ENCODE results near the gene TCF12.
"Not testable (repeated sequence)": the region's sequence is repeated elsewhere in the genome, so short reads cannot be mapped to it uniquely, and the experiment has no call there.

TCF12 gene

DNA sequence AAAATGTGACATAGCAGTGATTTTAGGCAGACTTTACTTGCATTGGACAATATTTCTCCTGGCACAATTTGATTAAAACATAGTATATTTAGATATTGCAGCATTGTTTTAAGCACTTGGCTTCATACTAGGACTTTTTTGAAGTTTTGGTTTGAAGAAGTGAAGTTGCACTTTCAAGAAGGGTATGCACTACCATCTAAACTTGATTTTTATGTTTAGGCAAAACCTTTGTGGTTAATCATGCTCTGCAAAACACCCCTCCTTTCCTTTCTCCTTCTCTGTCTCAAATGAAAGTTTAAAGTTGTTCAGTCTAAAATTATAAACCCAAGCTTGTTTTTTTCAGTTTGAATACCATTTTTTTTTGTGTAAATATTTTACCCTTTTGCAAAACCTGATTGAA is 173.8 kb downstream of the TCF12 start:
- DNase-seq (ENCODE audit: low read depth in 2 of 2) = no peak

DNA sequence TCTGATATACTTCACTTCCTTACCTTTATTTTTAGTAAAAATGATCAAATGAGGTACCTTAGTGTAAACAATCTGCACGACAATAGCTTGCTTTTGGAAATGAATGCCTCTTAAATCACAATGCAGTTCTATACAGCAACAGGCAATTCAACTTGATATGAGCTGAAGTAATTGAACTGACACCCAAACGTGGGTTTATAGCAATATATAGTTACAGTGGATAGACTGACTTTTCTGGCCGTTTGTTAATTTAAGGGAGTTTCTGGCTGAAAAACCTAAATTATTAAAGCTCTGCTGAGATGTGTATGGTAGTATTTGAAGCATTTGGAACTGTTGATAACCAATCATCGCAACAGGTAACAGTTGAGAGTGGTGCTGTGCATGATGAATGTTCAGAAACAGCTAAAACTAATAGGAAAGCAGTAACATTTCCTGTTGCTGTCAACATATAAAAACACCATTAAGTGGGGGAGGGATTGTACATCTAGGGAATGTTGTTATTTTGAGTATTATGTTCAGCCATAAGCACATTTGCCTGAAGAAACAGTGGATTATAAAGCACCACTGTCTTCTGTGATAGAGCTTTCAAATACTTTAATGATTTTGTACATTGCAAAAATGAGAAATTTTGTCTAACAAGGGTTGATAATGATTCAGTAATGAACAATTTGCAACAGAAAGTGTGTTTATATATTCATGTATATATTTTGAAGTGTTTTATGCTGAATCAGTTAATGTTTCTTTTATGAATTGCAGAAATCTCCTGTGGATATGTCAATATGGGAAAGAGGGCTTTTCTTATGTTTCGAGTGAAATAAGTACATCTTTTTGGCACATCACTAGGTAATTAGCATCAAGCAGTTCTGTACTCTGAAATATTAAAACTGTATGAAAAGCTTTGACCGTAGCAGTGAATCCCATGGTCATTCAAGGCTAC is 176.1 kb downstream of the TCF12 start:
- no peak for DNase-seq (ENCODE audit: low read depth in 2 of 2)

DNA sequence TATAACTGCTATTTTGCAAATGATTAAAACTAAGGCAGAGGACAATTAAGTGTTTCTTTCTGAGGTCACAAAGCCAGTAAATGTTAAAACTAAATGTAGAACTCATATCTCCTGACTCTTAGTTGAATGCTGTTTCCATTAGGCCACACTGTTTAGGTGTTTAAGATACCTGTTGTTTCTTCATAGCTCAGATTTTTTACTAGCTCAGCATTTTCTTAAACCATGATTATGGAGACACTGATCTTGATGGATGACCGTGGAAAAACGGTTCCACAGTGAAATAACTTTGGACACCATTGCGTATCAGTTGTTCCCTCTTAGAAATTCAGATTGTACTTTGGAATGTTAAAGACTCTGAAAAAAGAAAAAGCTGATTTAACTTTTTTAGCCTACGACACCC is 177.5 kb downstream of the TCF12 start:
- DNase-seq (ENCODE audit: low read depth in 2 of 2) = no peak

DNA sequence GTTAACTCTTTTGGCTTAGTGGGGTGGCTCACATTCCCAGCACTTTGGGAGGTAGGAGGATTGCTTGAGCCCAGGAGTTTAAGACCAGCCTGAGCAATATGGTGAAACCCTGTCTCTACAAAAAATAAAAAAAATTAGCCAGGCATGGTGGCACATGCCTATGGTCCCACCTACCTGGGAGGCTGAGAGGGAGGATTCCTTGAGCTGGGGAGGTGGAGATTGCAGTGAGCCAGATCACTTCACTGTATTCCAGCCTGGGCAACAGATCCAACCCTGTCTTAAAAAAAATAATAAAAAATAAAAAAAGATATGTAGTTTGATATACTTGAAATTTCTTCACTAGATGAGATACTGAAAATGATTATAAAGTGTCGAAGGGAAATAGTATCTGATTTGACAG is 178.8 kb downstream of the TCF12 start:
- DNase-seq (ENCODE audit: low read depth in 2 of 2) = no peak

DNA sequence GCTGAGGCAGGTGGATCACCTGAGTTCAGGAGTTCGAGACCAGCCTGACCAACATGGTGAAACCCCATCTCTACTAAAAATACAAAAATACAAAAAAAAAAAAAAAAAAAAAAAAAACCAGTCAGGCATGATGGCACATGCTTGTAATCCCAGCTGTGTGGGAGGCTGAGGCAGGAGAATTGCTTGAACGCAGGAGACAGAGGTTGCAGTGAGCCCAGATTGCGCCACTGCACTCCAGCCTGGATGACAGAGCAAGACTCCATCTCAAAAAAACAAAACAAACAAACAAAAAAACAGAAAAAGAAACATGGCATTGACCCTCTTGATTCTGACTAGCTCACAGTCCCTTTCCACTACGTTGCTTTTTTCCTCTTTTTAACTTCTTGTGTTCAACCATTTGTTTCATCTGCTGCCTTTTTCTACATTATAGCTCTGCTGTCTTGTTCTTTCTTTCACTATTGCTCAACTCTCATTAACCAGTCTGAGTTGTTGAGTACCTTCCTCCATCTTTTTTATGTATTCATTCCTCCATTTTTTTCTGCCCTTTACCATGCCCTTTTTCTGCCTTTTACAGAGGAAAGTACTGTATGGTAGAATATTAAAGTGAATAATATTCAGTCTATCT is 179.6 kb downstream of the TCF12 start:
- DNase-seq (ENCODE audit: low read depth in 2 of 2) = not testable (repeated sequence)

DNA sequence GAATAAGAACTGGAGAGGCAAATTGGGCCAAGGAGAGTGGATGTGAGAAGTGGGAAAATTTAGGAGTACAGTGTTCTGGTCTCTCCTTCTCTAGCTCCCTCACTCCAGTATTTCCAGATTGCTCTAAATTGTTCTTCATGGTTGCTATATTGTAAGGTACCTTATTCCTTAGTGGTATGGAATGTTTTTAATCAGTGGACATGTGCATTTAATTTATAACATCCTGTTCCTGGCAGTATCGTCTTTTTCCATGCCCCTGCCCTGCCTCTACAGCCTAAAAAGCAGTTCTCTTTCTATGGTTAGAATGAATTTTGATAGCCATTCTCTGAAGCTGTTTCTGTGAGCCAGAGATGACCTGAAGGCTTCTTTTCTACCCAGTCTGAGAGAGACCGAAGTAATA is 180.5 kb downstream of the TCF12 start:
- DNase-seq (ENCODE audit: low read depth in 2 of 2) = no peak

DNA sequence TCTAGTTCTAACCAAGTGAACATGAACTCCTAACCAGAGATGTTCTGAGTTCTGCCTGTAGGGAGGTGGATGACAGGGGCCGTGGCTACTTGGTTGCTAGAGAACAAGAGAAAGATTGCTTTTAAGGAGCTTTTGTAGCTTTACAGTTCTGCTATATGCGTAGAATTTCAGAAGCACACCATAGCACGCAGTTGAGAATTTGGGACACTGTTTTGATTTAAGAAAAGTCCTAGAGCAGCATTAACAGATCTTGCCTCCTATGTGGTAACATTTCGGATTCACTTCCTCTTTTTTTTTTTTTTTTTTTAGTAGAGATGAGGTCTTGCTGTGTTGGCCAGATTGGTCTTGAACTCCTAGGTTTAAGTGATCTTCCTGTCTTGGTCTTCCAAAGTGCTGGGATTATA is 181.7 kb downstream of the TCF12 start:
- DNase-seq (ENCODE audit: low read depth in 2 of 2) = no peak

DNA sequence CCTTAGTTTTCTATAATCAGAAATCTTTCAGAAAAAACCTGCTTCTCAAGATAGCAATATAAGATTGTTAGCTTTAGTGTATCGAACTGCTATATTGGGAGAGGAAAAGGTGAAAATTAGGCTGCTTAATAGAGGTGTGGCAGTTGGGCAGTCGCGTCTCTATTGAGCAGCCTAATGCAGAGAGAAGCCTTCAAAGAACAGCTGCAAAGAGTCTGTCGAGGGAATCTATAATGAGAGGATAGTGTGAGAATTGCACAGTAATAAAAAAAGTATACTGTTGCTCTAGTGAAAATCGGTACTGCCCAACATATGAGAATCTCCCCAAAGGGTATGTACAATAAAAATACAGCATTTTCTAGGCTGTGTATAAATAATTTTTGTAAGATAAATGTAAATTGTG is 184.4 kb downstream of the TCF12 start:
- DNase-seq (ENCODE audit: low read depth in 2 of 2) = no peak

DNA sequence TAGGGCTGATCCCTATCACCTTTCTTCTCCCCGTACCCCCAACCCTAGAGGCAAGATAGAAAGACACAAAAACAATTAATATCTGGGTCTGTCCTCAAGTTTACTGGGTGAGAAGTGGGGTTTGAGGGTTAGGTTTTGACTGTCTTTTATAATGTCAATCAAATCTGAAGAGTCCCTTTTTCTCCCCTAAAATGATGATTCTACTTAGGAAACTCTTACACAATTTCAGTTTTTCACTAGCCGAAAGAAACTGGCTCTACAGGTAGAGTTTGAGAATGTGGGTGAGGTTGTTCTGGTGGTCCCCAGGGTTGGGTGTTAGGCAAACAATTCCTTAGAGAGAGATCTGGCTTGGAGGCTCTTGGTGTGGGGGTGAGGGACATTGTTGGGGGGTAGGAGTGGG is 189.9 kb downstream of the TCF12 start:
- no peak for DNase-seq (ENCODE audit: low read depth in 2 of 2)

DNA sequence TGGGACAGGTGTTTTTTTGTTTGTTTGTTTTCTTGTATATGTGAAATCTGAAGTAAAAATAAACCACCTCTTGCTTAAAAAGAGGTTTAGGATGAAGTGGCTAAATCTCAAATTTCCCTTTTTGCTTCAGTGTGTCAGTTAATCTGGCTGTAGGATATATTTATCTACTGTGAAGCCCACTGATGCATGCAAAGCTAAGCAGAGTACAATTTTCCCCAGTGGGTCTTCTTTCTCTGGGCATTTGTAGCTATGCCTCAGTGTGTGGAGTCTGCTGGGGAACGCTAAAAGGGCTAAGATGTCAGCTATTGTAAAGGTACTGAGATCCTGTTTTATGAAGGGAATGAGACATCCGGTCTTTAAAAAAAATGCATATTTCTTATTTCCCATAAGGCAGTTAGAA is 190.6 kb downstream of the TCF12 start:
- no peak for DNase-seq (ENCODE audit: low read depth in 2 of 2)

DNA sequence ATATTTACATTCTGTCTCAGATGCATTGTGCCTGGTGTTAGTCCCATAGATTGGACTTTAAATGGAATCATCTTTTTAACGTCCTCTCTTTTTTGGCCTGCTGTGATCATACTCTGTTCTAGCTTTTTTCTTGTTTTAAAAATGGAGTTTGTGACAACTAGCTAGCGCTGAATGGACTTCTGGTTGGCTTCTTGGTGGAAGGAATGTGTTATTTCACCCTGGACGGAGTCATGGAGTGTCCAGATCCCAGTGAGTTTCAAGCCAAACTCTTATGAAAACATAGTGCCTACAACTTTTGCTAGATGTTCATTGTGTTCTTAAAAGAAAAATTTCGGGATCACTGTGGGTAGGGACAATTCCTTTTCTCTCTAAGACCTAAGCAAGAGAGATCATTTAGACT is 192.6 kb downstream of the TCF12 start:
- no peak for DNase-seq (ENCODE audit: low read depth in 2 of 2)

DNA sequence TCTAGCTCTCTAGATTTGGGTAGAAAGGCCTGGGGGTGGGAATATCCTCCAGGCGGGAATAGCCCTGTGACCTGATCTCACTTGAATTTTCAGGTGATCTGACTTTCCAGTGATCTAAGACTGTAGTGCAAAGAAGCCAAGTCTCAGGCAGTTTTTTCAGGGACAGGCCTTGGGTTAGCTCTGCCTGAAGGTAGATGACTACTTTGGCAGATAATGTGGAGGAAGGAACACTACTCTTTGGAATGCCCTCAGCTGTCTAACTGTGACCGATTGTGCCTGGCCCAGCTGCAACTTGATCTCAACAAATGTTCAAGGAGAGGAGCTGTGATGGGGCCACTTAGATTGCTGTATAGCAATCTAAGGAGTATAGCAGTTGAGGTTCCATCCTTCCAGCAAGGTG is 193.7 kb downstream of the TCF12 start:
- DNase-seq (ENCODE audit: low read depth in 2 of 2) = no peak

DNA sequence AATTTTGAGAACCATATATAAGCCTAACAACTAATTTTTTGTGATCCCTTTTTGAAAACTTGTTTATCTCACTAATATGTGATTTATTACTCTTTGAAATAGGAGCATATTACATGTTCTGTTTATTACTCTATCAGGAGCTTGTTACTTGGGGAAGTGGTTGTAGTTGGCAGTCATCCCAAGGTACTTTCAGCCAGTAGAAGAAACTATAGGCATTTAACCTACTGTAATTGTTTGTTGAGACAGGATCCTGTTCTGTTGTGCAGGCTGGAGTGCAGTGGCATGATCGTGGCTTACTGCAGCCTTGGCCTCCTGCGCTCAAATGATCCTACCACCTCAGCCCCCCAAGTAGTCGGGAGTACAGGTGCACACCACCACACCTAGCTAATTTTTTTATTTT is 195.6 kb downstream of the TCF12 start:
- DNase-seq (ENCODE audit: low read depth in 2 of 2) = no peak

DNA sequence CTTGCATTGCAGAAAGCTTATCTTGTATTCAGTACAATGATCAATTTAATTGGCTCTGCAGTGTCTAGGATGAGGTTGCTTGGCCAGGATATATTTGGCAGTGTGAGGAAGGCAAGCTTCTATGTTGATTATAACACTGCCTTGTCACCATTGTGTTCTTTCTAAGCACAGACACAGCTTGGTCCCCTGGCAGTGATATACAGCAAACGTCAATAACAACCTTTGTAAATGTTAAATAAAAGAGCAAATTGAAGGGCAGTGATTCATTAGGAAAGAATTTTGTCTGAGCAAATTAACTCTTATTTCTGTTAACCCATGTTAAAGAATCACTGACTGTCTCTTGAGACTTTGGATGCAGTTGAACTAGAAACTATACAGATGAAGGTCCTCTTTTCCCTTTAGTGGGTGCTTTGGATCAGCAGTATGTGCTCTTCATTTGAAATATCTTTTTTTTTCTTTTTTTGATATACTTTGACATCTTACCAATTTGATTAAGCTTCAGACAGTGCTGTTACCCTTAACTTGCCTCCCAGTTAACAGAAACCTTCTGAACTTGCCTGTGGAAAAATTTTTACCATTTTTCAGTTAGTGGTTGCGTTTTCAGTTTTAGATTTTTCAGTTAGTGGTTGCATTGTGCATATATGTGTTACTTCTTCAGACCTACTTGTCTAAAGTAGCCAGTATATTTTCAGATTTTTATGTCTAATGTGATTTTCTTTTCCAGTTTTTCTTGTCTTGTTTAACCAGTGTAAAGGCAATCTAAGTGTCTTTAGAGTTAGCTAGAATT is 199.8 kb downstream of the TCF12 start:
- no peak for DNase-seq (ENCODE audit: low read depth in 2 of 2)

DNA sequence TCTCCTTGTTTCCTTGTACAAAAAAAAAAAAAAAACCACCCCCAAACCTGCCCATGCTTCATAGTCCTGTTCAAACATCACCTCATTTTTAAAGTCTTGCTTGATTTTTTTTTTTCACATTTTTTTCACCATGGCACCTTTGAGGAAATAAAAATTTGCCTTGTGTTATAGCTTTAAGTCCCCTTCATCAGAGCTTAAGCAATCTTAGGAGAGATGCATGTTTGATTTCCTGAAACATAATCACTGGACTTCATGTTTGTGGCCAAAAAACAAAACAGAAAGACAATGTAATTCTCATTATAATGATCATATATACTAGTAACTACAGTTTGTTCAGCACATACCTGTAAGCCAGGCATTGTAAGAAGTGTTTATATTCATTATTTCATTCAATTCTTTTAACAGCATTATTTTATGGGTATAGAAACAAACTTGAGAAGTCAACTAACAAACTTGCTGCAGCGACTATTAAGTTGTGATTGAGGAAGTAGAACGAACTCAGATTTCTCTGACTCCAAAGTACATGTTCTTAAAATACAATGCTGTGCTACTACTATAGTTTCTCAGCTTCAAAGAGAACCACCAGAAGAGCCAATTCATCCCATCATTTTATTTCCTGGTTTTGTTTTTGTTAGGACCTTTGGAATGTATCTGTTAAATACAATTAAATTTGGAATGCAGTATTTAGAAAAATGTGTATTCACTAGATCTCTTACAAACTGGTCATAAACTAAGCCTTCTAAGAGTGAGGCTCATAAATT is 203.8 kb downstream of the TCF12 start:
- DNase-seq (ENCODE audit: low read depth in 2 of 2) = no peak

DNA sequence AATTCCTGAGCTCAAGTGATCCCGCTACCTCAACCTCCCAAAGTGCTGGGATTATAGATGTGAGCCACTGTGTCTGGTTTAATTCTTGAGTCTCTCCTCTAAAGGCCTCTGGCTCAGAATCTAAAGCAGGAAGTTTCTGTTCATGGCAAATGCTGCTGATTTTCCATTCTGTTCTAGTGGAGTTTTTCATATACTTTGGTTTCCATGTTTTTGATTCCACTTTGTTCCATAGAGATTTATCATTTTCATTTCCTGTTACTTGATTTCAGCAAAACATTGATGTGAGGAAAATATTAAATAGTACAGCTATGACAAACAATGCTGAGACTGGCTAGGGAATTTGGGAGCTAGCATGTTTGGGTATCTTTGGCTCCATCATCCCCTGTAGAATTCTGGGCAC is 205.6 kb downstream of the TCF12 start:
- no peak for DNase-seq (ENCODE audit: low read depth in 2 of 2)

DNA sequence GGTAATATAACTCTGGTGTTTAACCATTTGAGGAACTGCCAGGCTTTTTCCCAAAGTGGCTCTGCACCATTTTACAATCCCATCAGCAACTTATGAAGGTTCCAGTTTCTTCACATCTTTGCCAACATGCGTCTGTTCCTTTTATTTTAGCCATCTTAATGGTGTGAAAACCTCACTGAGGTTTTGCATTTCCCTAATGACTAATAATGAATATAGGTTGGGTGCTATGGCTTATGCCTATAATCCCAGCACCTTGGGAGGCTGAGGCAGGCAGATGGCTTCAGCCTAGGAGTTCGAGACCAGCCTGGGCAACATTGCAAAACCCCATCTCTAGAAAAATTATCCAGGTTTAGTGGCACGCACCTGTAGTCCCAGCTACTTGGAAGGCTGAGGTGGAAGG is 210.6 kb downstream of the TCF12 start:
- no peak for DNase-seq (ENCODE audit: low read depth in 2 of 2)

DNA sequence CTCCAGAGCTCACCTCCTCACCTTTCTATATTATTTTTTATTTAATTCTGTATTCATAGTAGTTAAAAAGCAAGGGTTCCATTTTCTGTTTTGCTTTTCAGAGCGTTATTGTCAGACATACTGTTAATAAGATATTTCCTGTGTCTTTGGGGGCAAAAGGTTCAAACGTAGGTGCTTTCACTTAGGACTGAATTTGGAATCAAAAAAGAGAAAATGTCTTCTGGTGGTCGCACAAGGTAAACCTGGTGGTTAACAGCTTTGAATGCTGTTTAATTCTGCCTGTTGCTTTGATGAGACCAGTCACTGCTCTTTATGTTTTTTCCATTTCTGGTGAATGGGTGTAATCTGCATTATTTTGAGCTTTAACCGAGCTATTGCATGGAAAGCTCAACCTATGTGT is 212.5 kb downstream of the TCF12 start:
- no peak for DNase-seq (ENCODE audit: low read depth in 2 of 2)

DNA sequence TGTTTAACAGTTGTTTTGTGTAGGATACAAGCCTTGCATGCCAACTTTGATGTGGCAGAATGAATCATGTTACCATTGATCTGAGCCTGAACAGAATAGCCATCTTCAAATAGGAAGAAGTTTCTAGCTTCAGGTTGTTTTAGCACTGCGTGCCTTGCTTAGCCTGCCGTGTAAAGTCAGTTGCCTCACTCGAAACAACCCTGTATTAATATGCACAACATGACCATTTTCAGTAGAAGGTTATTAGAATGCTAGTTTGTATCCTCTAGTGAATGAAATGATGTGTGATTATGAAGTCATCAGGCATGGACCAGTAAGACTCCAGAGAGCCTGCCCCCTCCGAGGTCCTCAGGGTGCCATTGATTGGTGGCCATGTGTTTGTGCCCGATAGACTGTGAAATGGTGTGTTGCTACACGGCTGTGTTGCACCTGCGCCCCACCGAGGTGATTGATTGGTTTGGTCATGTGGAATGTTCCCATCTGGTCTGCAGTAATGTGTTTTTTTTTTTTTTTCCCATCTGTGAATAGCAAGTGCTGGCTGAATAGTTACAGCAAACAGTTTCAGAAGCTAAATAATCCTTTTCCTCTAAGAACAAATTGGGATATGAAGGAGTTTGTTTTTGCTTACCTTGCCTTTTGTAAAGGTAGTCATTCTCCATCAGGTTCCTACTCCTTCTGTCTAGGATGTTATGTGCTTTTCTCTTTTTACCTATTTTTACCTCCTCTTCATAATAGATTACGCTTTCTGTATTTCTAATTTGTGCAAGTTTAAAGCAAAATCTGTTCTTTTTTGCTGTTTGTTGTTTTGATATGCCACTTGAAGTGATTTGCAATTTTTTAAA is 214.9 kb downstream of the TCF12 start:
- DNase-seq (ENCODE audit: low read depth in 2 of 2) = no peak

DNA sequence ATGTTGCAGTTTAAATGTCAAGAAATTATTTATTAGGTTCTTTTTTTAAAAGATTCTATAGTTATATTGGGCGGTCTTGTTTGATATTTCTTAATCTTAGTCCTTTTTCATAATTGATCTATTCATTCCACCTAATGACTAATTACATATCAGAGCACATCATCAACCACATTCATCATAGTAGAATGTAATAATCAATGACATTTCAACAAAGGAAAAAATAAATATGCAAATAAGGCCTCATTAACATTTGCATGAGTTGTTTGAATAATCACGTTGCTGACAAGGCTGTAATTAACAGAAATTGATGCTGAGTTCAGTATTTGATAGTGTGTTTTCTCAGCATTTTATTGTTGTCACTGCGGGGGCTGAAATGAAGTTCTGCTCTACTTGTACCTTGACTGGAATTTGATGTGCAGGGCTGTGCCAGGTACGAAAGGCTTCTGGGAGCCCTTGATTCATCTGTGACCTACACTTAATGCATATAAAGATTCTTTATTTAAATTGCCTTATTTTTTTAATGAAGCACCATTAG is 215.7 kb downstream of the TCF12 start:
- no peak for DNase-seq (ENCODE audit: low read depth in 2 of 2)

DNA sequence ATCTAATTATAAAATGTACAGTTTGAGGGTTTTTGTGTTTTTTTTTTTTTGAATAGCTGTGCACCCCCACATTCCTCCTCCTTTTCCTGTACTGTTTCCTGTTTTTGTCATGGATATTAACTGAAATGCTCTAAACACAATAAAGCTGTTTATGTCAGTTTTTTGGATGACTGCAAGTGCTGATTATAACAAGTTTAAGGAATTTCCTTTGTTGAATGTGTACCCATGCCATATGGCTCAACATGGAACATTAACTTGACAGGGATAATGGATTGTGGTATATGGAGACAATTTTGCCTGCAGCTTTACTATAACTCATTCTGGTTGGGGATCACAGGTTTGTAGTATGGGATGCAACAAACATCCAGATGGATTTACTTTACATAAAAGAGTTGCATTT is 216.4 kb downstream of the TCF12 start:
- no peak for DNase-seq (ENCODE audit: low read depth in 2 of 2)

Data from stimulated activated CD4-positive, alpha-beta T cell treated with anti-CD3 and anti-CD28 coated beads, Interleukin-1b, Interleukin-23, amount 100 ng/mL, for 1 hour (primary cell).